Measurements from ENCODE around the gene PPP1R27.

GRCh38 chr17:81792675-81793615, 41.9 kb downstream of the PPP1R27 start:
- TF ChIP-seq EZH2 (IDR thresholded peaks at IDR 0.05; ENCODE audit: low read length, missing control alignments) (no peak), CTCF (conservative IDR thresholded peaks at IDR 0.05 in 1 of 2, IDR thresholded peaks at IDR 0.05 in 1 of 2; ENCODE audit: low read depth in 1 of 2, low read length in 2 of 2) (no peak)
